ENCODE results near the gene ERF.

ERF gene

DNA sequence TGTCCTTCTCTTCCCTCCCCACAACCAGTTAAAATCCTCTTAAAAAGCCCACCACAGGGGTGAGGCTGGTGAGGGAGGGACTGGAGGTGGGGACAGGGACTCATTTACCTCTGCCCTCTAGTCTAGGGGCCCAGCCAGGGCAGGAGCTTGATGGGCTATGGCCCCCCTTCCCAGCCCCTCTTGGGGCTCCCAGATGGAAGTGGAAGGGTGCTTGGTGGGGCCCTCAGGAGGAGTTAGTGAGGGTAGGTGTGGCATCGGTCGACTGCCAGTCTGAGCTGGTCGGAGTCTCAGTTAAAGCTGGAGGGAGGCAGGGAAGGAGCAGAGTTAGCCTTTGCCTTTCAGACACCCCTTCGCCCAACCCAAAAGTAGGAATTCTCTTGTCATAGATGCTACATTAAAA is 24.4 kb downstream of the ERF start:
- H3K27ac ChIP-seq = no peak overlapping the region
- TF ChIP-seq CTCF (conservative IDR thresholded peaks at IDR 0.05) (no peak), ZFX (IDR thresholded peaks at IDR 0.05) (no peak)

DNA sequence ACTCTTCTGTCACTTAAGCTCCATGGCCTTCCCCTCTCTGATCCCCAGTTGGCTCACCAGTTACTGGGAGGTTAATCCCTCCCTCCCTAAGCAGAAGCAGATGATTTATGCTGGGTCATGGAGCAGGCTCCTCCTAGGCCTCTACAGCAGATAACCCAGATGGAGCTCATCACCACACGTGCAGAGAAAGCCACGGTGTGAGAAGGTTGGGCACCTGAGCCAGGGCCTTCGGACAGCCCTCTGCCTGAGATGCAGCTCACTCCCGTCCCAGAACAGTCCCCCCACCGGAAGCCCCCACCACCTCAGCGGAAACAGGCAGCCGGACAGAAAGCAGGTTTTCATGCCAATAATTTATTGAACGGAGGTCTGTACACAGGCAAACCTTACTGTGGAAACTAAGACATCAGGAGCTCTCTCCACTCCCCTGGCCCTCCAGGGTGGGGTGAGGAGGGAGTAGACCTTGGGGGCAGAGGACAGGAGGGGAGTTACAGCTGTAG is 25.0 kb downstream of the ERF start:
- no peak for TF ChIP-seq CTCF (conservative IDR thresholded peaks at IDR 0.05)
- no peak overlapping the region for H3K27ac ChIP-seq

GRCh38 chr19:42229301-42229854 is 25.6 kb downstream of the ERF start:
- TF ChIP-seq CTCF (conservative IDR thresholded peaks at IDR 0.05) (no peak), ZFX (IDR thresholded peaks at IDR 0.05) (no peak)
- no peak overlapping the region for H3K27ac ChIP-seq

DNA sequence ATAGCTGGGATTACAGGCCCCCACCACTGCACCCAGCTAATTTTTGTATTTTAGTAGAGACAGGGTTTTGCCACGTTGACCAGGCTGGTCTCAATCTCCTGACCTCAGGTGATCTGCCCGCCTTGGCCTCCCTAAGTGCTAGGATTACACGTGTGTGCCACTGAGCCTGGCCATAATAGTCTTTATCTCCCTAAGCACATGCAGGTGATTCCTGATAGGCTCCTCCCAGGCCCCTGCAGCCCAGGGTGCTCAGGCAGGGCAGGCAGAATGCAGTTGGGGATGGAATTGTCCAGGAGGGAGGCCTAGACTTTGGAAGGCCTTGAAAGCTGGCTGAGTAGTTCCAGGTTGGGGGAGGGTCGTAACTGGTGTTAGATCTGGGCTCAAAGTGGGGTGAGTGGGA is 26.3 kb downstream of the ERF start:
- no peak overlapping the region for H3K27ac ChIP-seq
- no peak for TF ChIP-seq CTCF (conservative IDR thresholded peaks at IDR 0.05)
- no peak for TF ChIP-seq ZFX (IDR thresholded peaks at IDR 0.05)

- TF ChIP-seq ZFX (IDR thresholded peaks at IDR 0.05) (no peak), CTCF (conservative IDR thresholded peaks at IDR 0.05) (no peak)
- no peak overlapping the region for H3K27ac ChIP-seq
Measured at GRCh38 chr19:42226886-42227285, 28.0 kb downstream of the ERF start.

GRCh38 chr19:42225718-42226292 is 29.1 kb downstream of the ERF start:
- no peak for TF ChIP-seq CTCF (conservative IDR thresholded peaks at IDR 0.05)
- no peak overlapping the region for H3K27ac ChIP-seq

GRCh38 chr19:42224940-42225717 is 29.8 kb downstream of the ERF start:
- TF ChIP-seq CTCF (conservative IDR thresholded peaks at IDR 0.05) (no peak), ZFX (IDR thresholded peaks at IDR 0.05) (no peak)
- H3K27ac ChIP-seq = no peak overlapping the region
